ENCODE measurements around the gene FBXO44. TPM values are rescaled to one million over a fixed set of nuclear protein-coding genes. Genes with fewer than 3 reads are reported as not detected.

FBXO44 gene
- polyA plus RNA-seq, 1 experiment: 24.4 TPM

- POLR2A ChIA-PET: no interaction called here
- CTCF ChIA-PET: interaction anchor here (0.6 to 4.7 kb wide), 4 partner anchors 14 to 48 kb away, joined by 3 to 30 read pairs (median 4); partner anchors contain the start of gene FBXO6
These were observed 57.6 kb downstream of the FBXO44 start for GRCh38 chr1:11712285-11712684.

More at GRCh38 chr1:11712285-11712684, 57.6 kb downstream of the FBXO44 start:
- H3K4me3 ChIP-seq (ENCODE audit: low read depth, low read length): no peak overlapping the region
- no peaks in the 10 kb centered on the region for H3K36me3 ChIP-seq (ENCODE audit: control insufficient read depth, insufficient read depth, low read length)
- 0 out of 2 replicates have a peak, but pooled peaks cover 2% of the 10 kb centered on the region for H3K27me3 ChIP-seq (ENCODE audit: control insufficient read depth, insufficient read depth, low read length)
- no peak for DNase-seq (ENCODE audit: low read depth)
- TF ChIP-seq CTCF (IDR thresholded peaks at IDR 0.05; ENCODE audit: insufficient read depth, low read depth, low read length): no peak

Other genes starting within 250 kb of the FBXO44 start
- gene DISP3, start 175.7 kb upstream of the FBXO44 start, polyA plus RNA-seq (2011; rRNA removed): 0.02 TPM in 1 of 2 replicates, not detected in the other
- 1.5 and 2.2 TPM in 2 replicates for gene FBXO2, start 448 bp upstream of the FBXO44 start, polyA plus RNA-seq (2011; rRNA removed)
- 14.0 and 19.0 TPM in 2 replicates for gene FBXO6, start 9.3 kb downstream of the FBXO44 start, polyA plus RNA-seq (2011; rRNA removed)
- gene MAD2L2, start 26.3 kb downstream of the FBXO44 start, polyA plus RNA-seq (2011; rRNA removed): 49.5 and 77.1 TPM in 2 replicates
- gene DRAXIN, start 36.8 kb downstream of the FBXO44 start, polyA plus RNA-seq (2011; rRNA removed): 0.01 TPM in 1 of 2 replicates, not detected in the other
- gene AGTRAP, start 81.3 kb downstream of the FBXO44 start, polyA plus RNA-seq (2011; rRNA removed): 37.9 and 64.5 TPM in 2 replicates
- 0.48 and 0.54 TPM in 2 replicates for gene C1orf167, start 107.3 kb downstream of the FBXO44 start, polyA plus RNA-seq (2011; rRNA removed)
- 7.5 and 8.4 TPM in 2 replicates for gene MTHFR, start 151.1 kb downstream of the FBXO44 start, polyA plus RNA-seq (2011; rRNA removed)
- 5.4 and 6.1 TPM in 2 replicates for gene CLCN6, start 151.3 kb downstream of the FBXO44 start, polyA plus RNA-seq (2011; rRNA removed)
- gene NPPA, start 192.9 kb downstream of the FBXO44 start, polyA plus RNA-seq (2011; rRNA removed): not detected in 2 replicates
- gene NPPB, start 204.1 kb downstream of the FBXO44 start, polyA plus RNA-seq (2011; rRNA removed): 0.12 and 0.38 TPM in 2 replicates

Data from BJ (cell line).